Umbilical cord (tissue), 2 donors: ENCODE results near the gene CCDC102B. TPM values are rescaled to one million over a fixed set of nuclear protein-coding genes. Genes with fewer than 3 reads are reported as not detected.

Experiments
- DNase-seq: peaks from one replicate; pipeline ENCODE4 v3.0.0-alpha.2; 2015; ENCODE audit warnings: low spot score
- total RNA-seq: library from RNA; depleted of rRNA; stranded (reverse); fragments of >200 nt; gene quantifications from one replicate; pipeline ENCODE4 v1.2.3, GENCODE V29; 2014; ENCODE audit warnings: low replicate concordance; ENCODE audit not compliant: insufficient read depth

CCDC102B gene
- total RNA-seq, 1 donor from 2014 or later, result 44.5 TPM

DNA sequence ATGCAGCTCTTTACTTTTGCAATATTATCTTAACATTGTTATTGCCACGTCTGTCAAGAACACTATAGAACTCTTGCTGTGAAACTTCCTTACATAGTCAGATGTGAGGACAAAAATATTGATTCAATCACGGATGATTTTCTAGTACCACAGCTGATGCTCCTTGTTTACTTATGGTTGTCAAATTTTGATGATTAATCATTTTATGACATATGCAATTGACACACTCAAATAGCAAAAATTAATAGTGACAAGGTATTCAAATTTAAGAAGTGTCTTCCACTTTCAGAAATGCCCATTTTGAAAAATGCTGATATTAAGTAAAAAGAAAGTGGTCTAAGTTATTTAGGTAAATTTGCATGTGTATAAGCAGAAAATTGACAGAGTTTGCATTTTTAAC is 284.0 kb downstream of the CCDC102B start:
- DNase-seq, result no peak

- no peak for DNase-seq
Observed at GRCh38 chr18:69082499-69082898, 284.6 kb downstream of the CCDC102B start.

DNA sequence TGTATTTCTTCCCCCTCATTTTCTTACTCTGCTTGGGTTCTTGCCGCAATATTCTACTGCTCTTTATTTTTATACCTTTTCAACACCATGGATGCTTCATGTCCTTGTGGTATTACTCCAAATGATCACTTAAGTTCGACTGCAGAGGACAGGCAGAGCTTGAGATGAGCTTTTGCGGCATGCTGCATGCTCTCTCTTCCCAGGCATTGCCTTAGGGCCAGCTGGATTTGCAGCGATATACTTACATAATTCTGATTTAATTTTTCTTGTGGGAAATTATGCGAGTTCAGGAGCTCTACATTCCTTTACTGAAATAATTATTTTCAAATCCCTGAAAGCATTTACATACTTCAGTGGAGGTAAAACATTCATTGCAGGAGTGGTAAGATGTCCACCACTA is 288.1 kb downstream of the CCDC102B start:
- DNase-seq, result no peak

DNA sequence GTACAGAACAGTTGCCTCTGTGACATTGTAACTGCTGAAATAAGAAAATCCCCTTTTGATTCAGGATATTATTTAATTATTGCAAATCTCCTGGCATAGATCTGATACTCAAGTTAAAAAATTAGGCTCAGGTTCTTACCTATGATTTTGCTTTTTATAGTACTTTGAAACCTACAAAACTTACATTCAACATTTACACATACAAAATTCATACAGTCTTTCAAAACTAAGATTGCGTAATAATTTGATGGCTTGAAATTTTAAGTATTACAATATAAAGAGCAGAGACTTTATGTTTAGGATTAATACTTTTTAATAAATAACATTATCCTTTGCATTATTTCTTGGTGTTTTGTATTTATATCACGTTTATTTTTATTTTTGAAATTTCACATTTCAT is 291.1 kb downstream of the CCDC102B start:
- DNase-seq, result no peak

DNA sequence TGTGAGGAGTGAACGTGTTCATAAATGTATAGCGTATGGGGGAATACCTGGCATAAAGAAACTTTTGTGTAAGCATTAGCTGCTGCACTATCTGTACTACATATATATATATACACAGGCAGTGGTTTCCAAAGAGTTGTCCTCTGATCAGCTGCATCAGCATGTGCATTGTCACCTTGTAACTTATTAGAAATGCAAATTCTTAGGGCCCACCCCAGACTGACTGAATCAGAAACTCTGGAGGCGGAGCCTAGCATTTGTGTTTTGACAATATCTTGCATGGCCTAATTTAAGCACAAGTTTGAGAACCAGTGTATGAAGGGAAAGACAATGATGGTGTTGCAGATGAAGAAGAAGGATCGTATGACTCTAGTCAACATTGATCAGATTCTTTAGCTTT is 299.5 kb downstream of the CCDC102B start:
- DNase-seq, result no peak

DNA sequence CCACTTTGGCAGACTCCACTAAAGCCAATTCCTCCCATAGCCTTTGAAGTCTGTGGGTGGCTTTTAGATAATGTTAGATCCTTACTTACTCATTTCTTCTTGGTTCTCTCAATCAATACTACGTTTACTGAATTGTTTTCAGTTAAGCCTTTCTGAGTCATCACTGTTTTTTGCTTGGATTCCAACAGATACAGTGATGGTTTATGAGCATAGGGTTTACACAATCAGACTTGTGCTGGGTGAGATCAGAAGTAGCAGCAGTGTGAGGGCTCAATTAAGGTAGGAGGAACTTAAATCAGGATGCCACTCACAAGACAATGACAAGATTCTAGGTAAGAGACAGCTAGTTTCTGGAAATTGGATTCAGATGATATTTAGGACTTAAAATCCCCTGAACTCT is 305.1 kb downstream of the CCDC102B start:
- DNase-seq, result peak; percentile 1

Other genes with a start within 250 kb of the CCDC102B start
- 42.1 TPM for gene TMX3, start 83.0 kb upstream of the CCDC102B start, total RNA-seq